Neuronal stem cell (in vitro differentiated cells): Measurements from ENCODE around the gene WEE1.
"Not testable (repeated sequence)": the region's sequence is repeated elsewhere in the genome, so short reads cannot be mapped to it uniquely, and the experiment has no call there.

ENCODE experiments used
- DNase-seq: peaks from one replicate; pipeline ENCODE4 v3.0.0-alpha.2; 2013; ENCODE audit warnings: low spot score
- H2AFZ ChIP-seq: one replicate; pipeline ENCODE4 v1.6.1; 2013; ENCODE audit warnings: mild to moderate bottlenecking, low read length, inconsistent platforms
- H2AK5ac ChIP-seq: 2 replicates; pipeline ENCODE4 v1.6.1; 2013; ENCODE audit warnings: low read depth, mild to moderate bottlenecking, inconsistent platforms, low read length, moderate library complexity, mixed read lengths
- H2BK120ac ChIP-seq: 2 replicates; pipeline ENCODE4 v1.6.1; 2013; ENCODE audit warnings: low read depth, mild to moderate bottlenecking, inconsistent platforms, low read length, moderate library complexity, mixed read lengths
- H2BK12ac ChIP-seq: one replicate; pipeline ENCODE4 v1.6.1; 2013; ENCODE audit warnings: low read length, inconsistent platforms
- H2BK15ac ChIP-seq: 2 replicates; pipeline ENCODE4 v1.6.1; 2013; ENCODE audit warnings: mild to moderate bottlenecking, low read length, inconsistent platforms, mixed read lengths
- H2BK5ac ChIP-seq: one replicate; pipeline ENCODE4 v1.6.1; 2013; ENCODE audit warnings: inconsistent platforms, mild to moderate bottlenecking, low read length, moderate library complexity
- H3K14ac ChIP-seq: one replicate; pipeline ENCODE4 v1.6.1; 2013; ENCODE audit warnings: low read length, inconsistent platforms
- H3K18ac ChIP-seq: 2 replicates; pipeline ENCODE4 v1.6.1; 2013; ENCODE audit warnings: low read length, inconsistent platforms
- H3K23ac ChIP-seq: 2 replicates; pipeline ENCODE4 v1.6.1; 2013; ENCODE audit warnings: low read depth, mild to moderate bottlenecking, mixed read lengths, low read length, inconsistent platforms; ENCODE audit not compliant: poor library complexity
- H3K27ac ChIP-seq: replicated peaks from 3 replicates; pipeline ENCODE4 v1.5.1; 2013; ENCODE audit warnings: low read length, inconsistent platforms
- H3K27me3 ChIP-seq, 3 experiments: 2 replicates each; pipeline ENCODE4 v1.6.1; 2013; ENCODE audit warnings: low read length in 3 of 3, mild to moderate bottlenecking in 2 of 3, inconsistent platforms in 1 of 3, low read depth in 1 of 3, mixed read lengths in 1 of 3, moderate library complexity in 1 of 3; ENCODE audit not compliant: control insufficient read depth in 3 of 3, insufficient read depth in 3 of 3
- H3K36me3 ChIP-seq, 2 donors: replicated peaks in 1 of 2; 2 replicates each; pipeline ENCODE4 v1.6.1; 2013; ENCODE audit warnings: low read length in 2 of 2; ENCODE audit not compliant: control insufficient read depth in 2 of 2, insufficient read depth in 2 of 2
- H3K4ac ChIP-seq: 2 replicates; pipeline ENCODE4 v1.6.1; 2013; ENCODE audit warnings: inconsistent platforms, mild to moderate bottlenecking, low read length, moderate library complexity
- H3K4me1 ChIP-seq, 2 donors: 1 replicate in 1 of 2; 2 replicates in 1 of 2; pipeline ENCODE4 v1.6.1; 2013; ENCODE audit warnings: low read length in 2 of 2, low read depth in 1 of 2; ENCODE audit not compliant: control insufficient read depth in 2 of 2, insufficient read depth in 1 of 2
- H3K4me2 ChIP-seq: one replicate; pipeline ENCODE4 v1.6.1; 2013; ENCODE audit warnings: mild to moderate bottlenecking, low read length, inconsistent platforms; ENCODE audit not compliant: insufficient read depth, poor library complexity, severe bottlenecking
- H3K4me3 ChIP-seq, 2 donors: 2 replicates each; pipeline ENCODE4 v1.5.1; 2013; ENCODE audit warnings: low read length in 2 of 2, mild to moderate bottlenecking in 2 of 2, inconsistent platforms in 1 of 2, moderate library complexity in 1 of 2
- H3K79me1 ChIP-seq: one replicate; pipeline ENCODE4 v1.6.1; 2013; ENCODE audit warnings: low read depth, mild to moderate bottlenecking, inconsistent platforms, low read length, moderate library complexity
- H3K9ac ChIP-seq: one replicate; pipeline ENCODE4 v1.6.1; 2013; ENCODE audit warnings: mild to moderate bottlenecking, low read depth, low read length, inconsistent platforms; ENCODE audit not compliant: poor library complexity
- H3K9me3 ChIP-seq, 2 donors: replicated peaks in 1 of 2; 2 replicates each; pipeline versions ENCODE3 to v1.6.1; 2013; ENCODE audit warnings: low read length in 2 of 2, mild to moderate bottlenecking in 2 of 2, inconsistent platforms in 1 of 2, low read depth in 1 of 2, mixed read lengths in 1 of 2, moderate library complexity in 1 of 2; ENCODE audit not compliant: control insufficient read depth in 2 of 2, insufficient read depth in 1 of 2
- H4K8ac ChIP-seq: one replicate; pipeline ENCODE4 v1.6.1; 2013; ENCODE audit warnings: low read depth, mild to moderate bottlenecking, inconsistent platforms, low read length, moderate library complexity
- H4K91ac ChIP-seq: one replicate; pipeline ENCODE4 v1.6.1; 2013; ENCODE audit warnings: low read length, low read depth, mild to moderate bottlenecking, inconsistent platforms; ENCODE audit not compliant: poor library complexity
- WGBS, 2 donors: extraction: QIAGEN DNeasy Blood & Tissue Kit; methylation state at CpG; one replicate each; pipeline ENCODE4 v1.1.7; 2013; ENCODE audit warnings: missing lambda C conversion rate in 2 of 2, mixed read lengths in 1 of 2; ENCODE audit not compliant: insufficient read length in 2 of 2, insufficient replicate concordance in 1 of 2; ENCODE audit errors: extremely low coverage in 2 of 2; 5-methylcytosine and 5-hydroxymethylcytosine counted together

Gene WEE1

GRCh38 chr11:9619971-9620370 is 46.5 kb downstream of the WEE1 start:
- no peak overlapping the region for H3K9ac ChIP-seq
- peak overlapping the region; percentile 82 for H3K18ac ChIP-seq
- H3K4me2 ChIP-seq, result no peak overlapping the region
- H3K4me1 ChIP-seq, result peaks cover 0 to 5% of the 10 kb centered on the region in 2 donors
- H2BK5ac ChIP-seq, result no peak overlapping the region
- H2AK5ac ChIP-seq, result no peak overlapping the region
- H3K27me3 ChIP-seq, result peaks cover 0 to 3% (median 0%) of the 10 kb centered on the region in 3 experiments
- no peak overlapping the region for H3K14ac ChIP-seq
- no peak overlapping the region for H3K27ac ChIP-seq
- no peak overlapping the region for H3K23ac ChIP-seq
- no peaks in the 10 kb centered on the region for H3K79me1 ChIP-seq
- H3K9me3 ChIP-seq, result no peaks in the 10 kb centered on the region
- no peak overlapping the region for H3K4me3 ChIP-seq
- DNase-seq, result no peak
- H4K91ac ChIP-seq, result no peak overlapping the region
- no peak overlapping the region for H2BK12ac ChIP-seq
- H3K36me3 ChIP-seq, result no peaks in the 10 kb centered on the region
- H2AFZ ChIP-seq, result no peak overlapping the region
- H4K8ac ChIP-seq, result no peak overlapping the region
- H3K4ac ChIP-seq, result no peak overlapping the region
- no peak overlapping the region for H2BK120ac ChIP-seq
- H2BK15ac ChIP-seq, result no peak overlapping the region

GRCh38 chr11:9622353-9622752 is 48.9 kb downstream of the WEE1 start:
- not testable (repeated sequence) for H3K4me2 ChIP-seq, H3K4me3 ChIP-seq, H3K9ac ChIP-seq, H3K27me3 ChIP-seq, H2AFZ ChIP-seq, DNase-seq, H2BK120ac ChIP-seq, H2AK5ac ChIP-seq, H3K79me1 ChIP-seq, H3K18ac ChIP-seq, H2BK12ac ChIP-seq, H3K9me3 ChIP-seq, H2BK5ac ChIP-seq, H3K23ac ChIP-seq, H3K4ac ChIP-seq, H3K27ac ChIP-seq, H3K36me3 ChIP-seq, H3K14ac ChIP-seq, H4K8ac ChIP-seq, H4K91ac ChIP-seq, H2BK15ac ChIP-seq
- peaks cover 9 to 15% of the 10 kb centered on the region in 2 donors for H3K4me1 ChIP-seq
- WGBS, 2 donors, result no CpG with 5 or more reads among the region's 7 CpGs

- not testable (repeated sequence) for H3K79me1 ChIP-seq, H2BK5ac ChIP-seq, H2AK5ac ChIP-seq, H3K4ac ChIP-seq, H3K9me3 ChIP-seq, H3K23ac ChIP-seq, H2BK15ac ChIP-seq, H3K14ac ChIP-seq, H3K4me2 ChIP-seq, H2AFZ ChIP-seq, H3K4me3 ChIP-seq, DNase-seq, H4K91ac ChIP-seq, H3K27ac ChIP-seq, H3K27me3 ChIP-seq, H4K8ac ChIP-seq, H2BK120ac ChIP-seq, H3K9ac ChIP-seq, H3K36me3 ChIP-seq
- H3K18ac ChIP-seq, result peak overlapping the region; percentile 58
- no CpG with 5 or more reads among the region's 23 CpGs for WGBS, 2 donors
- peaks cover 9 to 15% of the 10 kb centered on the region in 2 donors for H3K4me1 ChIP-seq
- H2BK12ac ChIP-seq, result peak overlapping the region; percentile 64
These were observed 49.6 kb downstream of the WEE1 start for GRCh38 chr11:9623053-9623452.

GRCh38 chr11:9624448-9624847 is 51.0 kb downstream of the WEE1 start:
- no peak overlapping the region for H2BK120ac ChIP-seq
- no peak overlapping the region for H2BK5ac ChIP-seq
- H3K79me1 ChIP-seq, result no peaks in the 10 kb centered on the region
- peaks cover 9 to 17% of the 10 kb centered on the region in 2 donors for H3K4me1 ChIP-seq
- H3K4me2 ChIP-seq, result no peak overlapping the region
- H2BK15ac ChIP-seq, result no peak overlapping the region
- H4K91ac ChIP-seq, result no peak overlapping the region
- no peak overlapping the region for H4K8ac ChIP-seq
- no peak overlapping the region for H3K14ac ChIP-seq
- no peak overlapping the region for H2AK5ac ChIP-seq
- no peak overlapping the region for H3K23ac ChIP-seq
- no peaks in the 10 kb centered on the region for H3K36me3 ChIP-seq
- H3K9me3 ChIP-seq, result no peaks in the 10 kb centered on the region
- H3K27ac ChIP-seq, result no peak overlapping the region
- H3K4ac ChIP-seq, result no peak overlapping the region
- no peak overlapping the region for H3K18ac ChIP-seq
- DNase-seq, result no peak
- no peak overlapping the region for H3K4me3 ChIP-seq
- no peaks in the 10 kb centered on the region for H3K27me3 ChIP-seq
- no peak overlapping the region for H2AFZ ChIP-seq
- H3K9ac ChIP-seq, result no peak overlapping the region
- H2BK12ac ChIP-seq, result no peak overlapping the region
